Inflammatory macrophage treated with lipopolysaccharide for 4 hours (primary cell): ENCODE measurements around the gene PTPRG.

Experiments used
- DNase-seq: peaks from one replicate; pipeline ENCODE4 v3.0.0-alpha.2; 2020

Gene PTPRG

GRCh38 chr3:61593446-61594029 lies 32.2 kb downstream of the PTPRG start:
- DNase-seq, result no peak

- no peak for DNase-seq
These were observed 33.0 kb downstream of the PTPRG start for GRCh38 chr3:61594144-61594963.

GRCh38 chr3:61594964-61595285 lies 33.6 kb downstream of the PTPRG start:
- no peak for DNase-seq

GRCh38 chr3:61595288-61595687 lies 33.9 kb downstream of the PTPRG start:
- no peak for DNase-seq

- no peak for DNase-seq
These were observed 34.5 kb downstream of the PTPRG start for GRCh38 chr3:61595826-61596225.

GRCh38 chr3:61597906-61598305 lies 36.5 kb downstream of the PTPRG start:
- DNase-seq, result no peak

- no peak for DNase-seq
These were observed 38.8 kb downstream of the PTPRG start for GRCh38 chr3:61600195-61600594.

GRCh38 chr3:61601831-61602230 lies 40.5 kb downstream of the PTPRG start:
- no peak for DNase-seq

- DNase-seq, result no peak
These were observed 41.1 kb downstream of the PTPRG start for GRCh38 chr3:61602466-61602865.

- no peak for DNase-seq
These were observed 44.3 kb downstream of the PTPRG start for GRCh38 chr3:61605589-61606175.

- no peak for DNase-seq
These were observed 44.8 kb downstream of the PTPRG start for GRCh38 chr3:61606196-61606595.

GRCh38 chr3:61608072-61608471 lies 46.7 kb downstream of the PTPRG start:
- DNase-seq, result no peak

- DNase-seq, result no peak
These were observed 47.3 kb downstream of the PTPRG start for GRCh38 chr3:61608711-61609110.

- no peak for DNase-seq
These were observed 48.9 kb downstream of the PTPRG start for GRCh38 chr3:61610316-61610715.

GRCh38 chr3:61612211-61613194 lies 51.1 kb downstream of the PTPRG start:
- DNase-seq, result no peak

- DNase-seq, result no peak
These were observed 52.3 kb downstream of the PTPRG start for GRCh38 chr3:61613666-61614065.

- no peak for DNase-seq
These were observed 54.3 kb downstream of the PTPRG start for GRCh38 chr3:61615643-61616042.

GRCh38 chr3:61616586-61616985 lies 55.2 kb downstream of the PTPRG start:
- DNase-seq, result no peak

- no peak for DNase-seq
These were observed 55.7 kb downstream of the PTPRG start for GRCh38 chr3:61617041-61617440.

- DNase-seq, result no peak
These were observed 56.3 kb downstream of the PTPRG start for GRCh38 chr3:61617651-61618050.

GRCh38 chr3:61618231-61618630 lies 56.9 kb downstream of the PTPRG start:
- DNase-seq, result no peak

GRCh38 chr3:61618871-61619270 lies 57.5 kb downstream of the PTPRG start:
- DNase-seq, result no peak

GRCh38 chr3:61620073-61620472 lies 58.7 kb downstream of the PTPRG start:
- no peak for DNase-seq
